GM12875 (cell line): Measurements from ENCODE around the gene WDR87.

ENCODE experiments used
- H3K4me3 ChIP-seq: one replicate; pipeline ENCODE4 v1.5.1; 2011; ENCODE audit warnings: low read depth, low read length, control low read depth
- TF ChIP-seq, protein P1 (sequence below): IDR thresholded peaks from 2 replicates; pipeline ENCODE4 v1.5.1; 2011; ENCODE audit warnings: low read depth, mild to moderate bottlenecking, control low read depth, inconsistent platforms, low read length, moderate library complexity, borderline replicate concordance; ENCODE audit not compliant: insufficient read depth

WDR87 gene

DNA sequence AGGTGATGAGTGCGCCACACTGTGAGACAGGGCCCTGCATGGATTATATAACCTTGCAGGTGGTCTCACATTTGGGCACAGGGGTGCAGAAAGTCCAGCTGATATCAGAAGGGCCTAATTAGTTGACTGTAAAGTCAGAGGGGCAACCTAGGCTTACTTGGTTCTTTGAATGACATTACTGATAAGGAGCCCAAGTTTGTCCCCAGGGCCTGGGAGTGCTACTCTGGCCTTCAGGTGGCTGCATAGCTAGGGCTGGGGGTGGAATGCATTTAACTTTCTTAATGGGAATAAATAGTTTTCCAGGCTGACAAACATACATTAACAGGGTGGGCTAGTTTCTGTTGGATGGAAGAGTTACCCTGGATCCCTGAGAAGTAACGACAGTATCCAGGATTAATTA lies 3.3 kb downstream of the WDR87 start:
- TF ChIP-seq, protein P1, sequence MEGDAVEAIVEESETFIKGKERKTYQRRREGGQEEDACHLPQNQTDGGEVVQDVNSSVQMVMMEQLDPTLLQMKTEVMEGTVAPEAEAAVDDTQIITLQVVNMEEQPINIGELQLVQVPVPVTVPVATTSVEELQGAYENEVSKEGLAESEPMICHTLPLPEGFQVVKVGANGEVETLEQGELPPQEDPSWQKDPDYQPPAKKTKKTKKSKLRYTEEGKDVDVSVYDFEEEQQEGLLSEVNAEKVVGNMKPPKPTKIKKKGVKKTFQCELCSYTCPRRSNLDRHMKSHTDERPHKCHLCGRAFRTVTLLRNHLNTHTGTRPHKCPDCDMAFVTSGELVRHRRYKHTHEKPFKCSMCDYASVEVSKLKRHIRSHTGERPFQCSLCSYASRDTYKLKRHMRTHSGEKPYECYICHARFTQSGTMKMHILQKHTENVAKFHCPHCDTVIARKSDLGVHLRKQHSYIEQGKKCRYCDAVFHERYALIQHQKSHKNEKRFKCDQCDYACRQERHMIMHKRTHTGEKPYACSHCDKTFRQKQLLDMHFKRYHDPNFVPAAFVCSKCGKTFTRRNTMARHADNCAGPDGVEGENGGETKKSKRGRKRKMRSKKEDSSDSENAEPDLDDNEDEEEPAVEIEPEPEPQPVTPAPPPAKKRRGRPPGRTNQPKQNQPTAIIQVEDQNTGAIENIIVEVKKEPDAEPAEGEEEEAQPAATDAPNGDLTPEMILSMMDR, result no peak
- H3K4me3 ChIP-seq, result no peak overlapping the region

DNA sequence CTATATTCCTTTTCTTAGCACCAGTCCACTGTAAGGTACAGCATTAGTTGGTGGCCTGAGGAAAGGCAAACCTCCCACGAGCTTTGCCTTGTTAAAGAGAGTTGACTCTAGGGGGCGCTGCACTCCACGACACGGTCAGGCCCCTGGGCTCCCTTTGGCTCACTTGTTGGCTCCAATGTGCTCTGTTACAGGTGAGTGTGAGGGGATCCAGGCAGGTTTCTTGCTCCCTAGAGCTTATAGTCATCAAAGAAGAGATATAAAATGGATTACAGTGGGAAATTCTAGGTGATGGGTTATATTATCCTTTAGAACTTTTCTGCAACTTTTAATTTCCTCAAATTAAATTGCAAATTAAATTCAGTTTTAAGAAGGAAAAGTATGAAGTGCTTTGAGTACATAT lies 3.7 kb downstream of the WDR87 start:
- TF ChIP-seq, protein P1, result peak; percentile 77
- H3K4me3 ChIP-seq, result no peak overlapping the region

DNA sequence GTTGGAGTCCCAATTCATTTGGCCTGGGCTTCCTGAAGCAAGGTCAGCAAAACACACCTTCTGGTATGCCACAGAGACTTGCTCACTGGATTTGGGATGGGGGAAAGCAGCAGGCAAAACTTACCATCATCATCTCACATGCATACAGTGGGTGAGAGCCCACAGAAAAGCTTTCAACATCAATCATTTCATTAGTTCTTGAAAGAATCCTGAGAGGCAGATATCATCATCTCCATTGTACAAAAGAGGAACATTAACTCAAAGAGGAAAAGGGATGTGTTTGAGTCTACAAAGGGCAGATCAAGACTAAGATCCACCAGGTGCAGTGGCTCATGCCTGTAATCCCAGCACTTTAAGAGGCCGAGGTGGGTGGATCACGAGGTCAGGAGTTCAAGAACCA lies 6.4 kb downstream of the WDR87 start:
- H3K4me3 ChIP-seq, result no peak overlapping the region
- TF ChIP-seq, protein P1, result no peak

DNA sequence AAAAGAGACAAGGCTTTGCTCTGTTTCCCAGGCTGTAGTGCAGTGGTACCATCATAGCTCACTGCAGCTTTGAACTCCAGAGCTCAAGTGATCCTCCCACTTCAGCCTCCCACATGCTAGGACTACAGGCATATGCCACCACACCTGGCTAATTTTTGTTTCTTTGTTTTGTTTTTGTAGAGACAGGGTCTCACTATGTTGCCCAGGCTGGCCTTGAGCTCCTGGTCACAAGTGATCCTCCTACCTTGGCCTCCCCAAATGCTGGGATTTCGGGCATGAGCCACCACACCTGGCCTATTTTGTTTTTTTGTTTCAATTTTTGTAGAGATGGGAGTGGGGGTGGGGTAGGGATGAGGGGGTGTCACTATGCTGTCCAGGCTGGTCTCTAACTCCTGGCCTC lies 6.9 kb downstream of the WDR87 start:
- TF ChIP-seq, protein P1, result no peak
- H3K4me3 ChIP-seq, result no peak overlapping the region

DNA sequence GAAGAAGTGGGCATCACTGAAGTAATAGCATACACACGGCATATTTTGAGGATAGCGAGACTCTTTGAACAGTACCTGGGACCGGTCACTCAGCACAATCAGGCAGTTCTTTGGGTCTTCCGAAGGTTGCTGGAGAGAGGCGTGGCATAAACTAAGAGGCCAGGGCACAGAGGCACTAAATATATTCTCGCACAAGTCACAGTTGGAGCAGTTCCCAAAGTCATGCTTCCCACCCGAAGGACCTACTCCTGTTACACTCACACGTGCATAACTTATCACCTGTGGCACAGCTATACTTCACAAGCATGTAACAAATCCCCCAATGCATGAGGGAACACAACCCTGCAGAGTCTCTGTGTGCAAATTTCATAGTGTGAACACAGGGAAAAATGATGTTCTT lies 10.2 kb downstream of the WDR87 start:
- TF ChIP-seq, protein P1, result no peak
- no peak overlapping the region for H3K4me3 ChIP-seq

DNA sequence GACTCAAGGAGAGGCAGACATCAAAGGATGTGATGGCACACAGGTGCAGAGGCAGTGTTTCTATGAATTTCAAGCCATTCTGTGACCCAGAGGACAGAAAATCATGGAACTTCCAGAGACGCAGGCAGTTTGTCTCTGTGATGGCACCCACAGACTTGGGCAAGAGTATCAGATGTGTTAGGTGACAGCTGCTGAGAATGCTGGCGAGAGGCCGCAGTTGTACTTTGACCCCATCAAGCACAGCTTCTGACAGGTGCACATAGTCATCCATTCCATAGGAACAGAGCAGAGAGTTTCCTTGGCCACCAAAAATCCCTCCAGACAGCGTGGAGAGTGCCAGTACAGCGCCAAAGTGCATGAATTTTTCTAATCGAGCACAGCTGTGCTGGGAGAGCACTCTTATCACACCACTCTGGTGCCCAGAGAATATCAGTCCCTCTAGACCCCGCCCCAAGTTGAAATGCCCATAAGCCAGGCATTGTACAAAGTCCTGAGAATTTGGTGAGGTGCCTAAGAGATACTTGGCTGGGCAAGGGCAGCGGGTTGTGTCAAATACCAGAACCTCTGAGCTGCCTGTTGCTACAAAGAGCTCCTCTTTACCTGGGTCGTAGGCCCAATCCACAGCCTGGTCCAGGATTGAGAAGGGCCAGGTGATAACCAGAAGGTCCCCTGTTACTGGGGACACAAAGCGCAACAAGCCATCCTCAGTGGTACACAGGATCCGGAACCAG lies 12.4 kb downstream of the WDR87 start:
- H3K4me3 ChIP-seq, result no peak overlapping the region
- TF ChIP-seq, protein P1, result no peak

DNA sequence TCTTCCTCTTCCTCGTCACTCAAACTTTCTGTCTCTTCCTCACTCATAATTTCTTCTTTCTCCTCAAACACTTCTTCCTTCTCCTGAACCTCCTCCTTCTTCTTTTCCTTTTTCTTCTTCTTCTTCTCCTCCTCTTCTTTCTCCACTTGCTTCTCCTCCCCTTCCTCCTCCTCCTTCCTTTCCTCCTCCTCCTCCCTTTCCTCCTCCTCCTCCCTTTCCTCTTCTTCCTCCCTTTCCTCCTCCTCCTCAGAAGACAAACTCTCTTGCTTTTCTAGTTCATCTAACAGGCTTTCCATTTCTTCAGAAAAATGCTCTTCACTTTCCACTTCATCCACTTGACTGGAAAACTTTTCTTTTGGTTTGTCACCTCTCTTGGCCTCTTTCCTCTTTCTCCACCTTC lies 19.8 kb downstream of the WDR87 start:
- TF ChIP-seq, protein P1, result no peak
- H3K4me3 ChIP-seq, result no peak overlapping the region
